Measurements from ENCODE around the gene CNP. TPM values are rescaled to one million over a fixed set of nuclear protein-coding genes. Genes with fewer than 3 reads are reported as not detected.

Gene CNP
- total RNA-seq, 1 donor from 2014 or later: 51.1 TPM

DNA sequence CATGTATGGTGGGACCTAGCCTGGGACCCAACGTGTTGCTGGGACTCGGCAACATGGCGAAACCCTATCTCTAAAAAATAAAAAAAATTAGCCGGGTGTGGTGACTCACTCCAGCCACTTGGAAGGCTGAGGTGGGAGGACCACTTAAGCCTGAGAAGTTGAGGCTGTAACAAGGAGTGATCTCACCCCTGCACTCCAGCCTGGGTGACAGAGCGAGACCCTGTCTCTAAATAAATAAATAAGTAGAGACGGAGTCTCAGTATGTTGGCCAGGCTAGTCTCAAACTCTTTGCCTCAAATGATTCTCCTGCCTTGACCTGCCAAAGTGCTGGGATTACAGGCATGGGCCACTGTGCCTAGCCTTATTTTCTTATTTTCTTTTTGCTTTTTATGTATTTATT lies 10.1 kb upstream of the CNP start:
- H3K27me3 ChIP-seq: no peaks in the 10 kb centered on the region
- TF ChIP-seq, protein P1, sequence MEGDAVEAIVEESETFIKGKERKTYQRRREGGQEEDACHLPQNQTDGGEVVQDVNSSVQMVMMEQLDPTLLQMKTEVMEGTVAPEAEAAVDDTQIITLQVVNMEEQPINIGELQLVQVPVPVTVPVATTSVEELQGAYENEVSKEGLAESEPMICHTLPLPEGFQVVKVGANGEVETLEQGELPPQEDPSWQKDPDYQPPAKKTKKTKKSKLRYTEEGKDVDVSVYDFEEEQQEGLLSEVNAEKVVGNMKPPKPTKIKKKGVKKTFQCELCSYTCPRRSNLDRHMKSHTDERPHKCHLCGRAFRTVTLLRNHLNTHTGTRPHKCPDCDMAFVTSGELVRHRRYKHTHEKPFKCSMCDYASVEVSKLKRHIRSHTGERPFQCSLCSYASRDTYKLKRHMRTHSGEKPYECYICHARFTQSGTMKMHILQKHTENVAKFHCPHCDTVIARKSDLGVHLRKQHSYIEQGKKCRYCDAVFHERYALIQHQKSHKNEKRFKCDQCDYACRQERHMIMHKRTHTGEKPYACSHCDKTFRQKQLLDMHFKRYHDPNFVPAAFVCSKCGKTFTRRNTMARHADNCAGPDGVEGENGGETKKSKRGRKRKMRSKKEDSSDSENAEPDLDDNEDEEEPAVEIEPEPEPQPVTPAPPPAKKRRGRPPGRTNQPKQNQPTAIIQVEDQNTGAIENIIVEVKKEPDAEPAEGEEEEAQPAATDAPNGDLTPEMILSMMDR (IDR thresholded peaks at IDR 0.05): no peak
- H3K4me1 ChIP-seq: no peaks in the 10 kb centered on the region
- intact Hi-C loops (cut with DNase I): no loop called here
- ATAC-seq (no peak), DNase-seq (no peak)
- H3K36me3 ChIP-seq: no peaks in the 10 kb centered on the region
- no peak overlapping the region for H3K4me3 ChIP-seq
- no peak overlapping the region for H3K27ac ChIP-seq
- H3K9me3 ChIP-seq: no peaks in the 10 kb centered on the region

GRCh38 chr17:41957031-41957868 lies 9.3 kb upstream of the CNP start:
- intact Hi-C loops (cut with DNase I): no loop called here
- Histone ChIP-seq H3K27me3 (no peaks in the 10 kb centered on the region), H3K27ac (no peak overlapping the region), H3K4me3 (no peak overlapping the region), H3K36me3 (no peaks in the 10 kb centered on the region), H3K9me3 (no peaks in the 10 kb centered on the region), H3K4me1 (no peaks in the 10 kb centered on the region)
- TF ChIP-seq, protein P1 (IDR thresholded peaks at IDR 0.05): no peak
- no peak for DNase-seq
- no peak for ATAC-seq

DNA sequence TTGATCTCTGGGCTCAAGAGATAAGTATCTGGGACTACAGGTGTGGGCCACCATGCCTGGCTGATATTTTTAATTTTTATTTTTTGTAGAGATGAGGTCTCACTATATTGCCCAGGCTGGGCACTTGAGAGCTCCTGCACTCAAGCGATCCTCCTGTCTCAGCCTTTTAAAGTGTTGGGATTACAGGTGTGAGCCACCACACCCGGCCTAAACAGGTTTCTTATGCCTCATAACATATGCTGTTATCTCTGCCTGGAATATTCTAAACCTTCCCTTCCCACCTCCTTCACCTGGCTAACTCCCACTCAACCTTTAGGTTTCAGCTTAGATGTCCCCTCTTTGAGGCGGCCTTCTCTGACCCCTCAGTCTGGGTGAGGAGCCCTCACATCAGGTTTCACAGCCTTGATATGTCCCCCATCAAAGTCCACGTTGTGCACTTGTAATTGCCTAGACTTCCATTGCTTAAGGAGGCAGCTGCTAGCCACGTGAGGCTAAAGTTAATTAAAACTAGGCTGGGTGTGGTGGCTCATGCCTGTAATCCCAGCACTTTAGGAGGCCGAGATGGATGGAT lies 8.6 kb upstream of the CNP start:
- TF ChIP-seq, protein P1 (IDR thresholded peaks at IDR 0.05): no peak
- ATAC-seq: no peak
- no peak for DNase-seq

GRCh38 chr17:41959030-41959335 lies 7.6 kb upstream of the CNP start:
- Histone ChIP-seq H3K27ac (no peak overlapping the region), H3K27me3 (no peaks in the 10 kb centered on the region), H3K4me1 (no peaks in the 10 kb centered on the region), H3K4me3 (no peak overlapping the region), H3K36me3 (no peaks in the 10 kb centered on the region), H3K9me3 (no peaks in the 10 kb centered on the region)
- no peak for ATAC-seq
- intact Hi-C loops (cut with DNase I): no loop called here
- DNase-seq: no peak
- TF ChIP-seq, protein P1 (IDR thresholded peaks at IDR 0.05): no peak

More for the DNA sequence above, 8.6 kb upstream of the CNP start:
- intact Hi-C loops (cut with DNase I): no loop called here
- Histone ChIP-seq H3K9me3 (no peaks in the 10 kb centered on the region), H3K4me1 (no peaks in the 10 kb centered on the region), H3K27ac (no peak overlapping the region), H3K36me3 (no peaks in the 10 kb centered on the region), H3K4me3 (no peak overlapping the region), H3K27me3 (no peaks in the 10 kb centered on the region)

GRCh38 chr17:41959336-41960095 lies 7.1 kb upstream of the CNP start:
- peak; percentile 68 for ATAC-seq
- intact Hi-C loops (cut with DNase I): loop anchor here (10.0 kb wide), 1 partner anchor 155 kb away; the partner anchor contains the start of gene DHX58
- Histone ChIP-seq H3K27ac (no peak overlapping the region), H3K27me3 (no peaks in the 10 kb centered on the region), H3K4me1 (no peaks in the 10 kb centered on the region), H3K4me3 (no peak overlapping the region), H3K9me3 (no peaks in the 10 kb centered on the region), H3K36me3 (no peaks in the 10 kb centered on the region)
- DNase-seq: no peak
- TF ChIP-seq, protein P1 (IDR thresholded peaks at IDR 0.05): peak; percentile 18

All from upper lobe of right lung (tissue), 1 donor.